Bronchial epithelial cell (primary cell): ENCODE measurements around the gene C3orf20. TPM values are rescaled to one million over a fixed set of nuclear protein-coding genes. Genes with fewer than 3 reads are reported as not detected.

ENCODE experiments used
- DNase-seq: peaks from one replicate; pipeline ENCODE4 v3.0.0-alpha.2; 2010; ENCODE audit warnings: low read depth
- FAIRE-seq: peaks from 2 replicates; lab custom pipeline; 2011; peaks lifted over from hg19 to GRCh38; lab: Jason Lieb, UNC
- H3K27me3 ChIP-seq: 2 replicates; pipeline ENCODE4 v1.5.1; 2011; ENCODE audit warnings: low read length; ENCODE audit not compliant: control insufficient read depth, insufficient read depth
- H3K36me3 ChIP-seq: 2 replicates; pipeline ENCODE4 v1.5.1; 2011; ENCODE audit warnings: low read length; ENCODE audit not compliant: control insufficient read depth, insufficient read depth
- H3K4me3 ChIP-seq: 2 replicates; pipeline ENCODE4 v1.5.1; 2011; ENCODE audit warnings: mild to moderate bottlenecking, low read depth, low read length, control low read depth
- total RNA-seq: library from RNA; depleted of rRNA; stranded (reverse); fragments of >200 nt; gene quantifications from 2 replicates; pipeline ENCODE4 v1.2.1, GENCODE V29; 2014
- TF ChIP-seq, protein P1 (sequence below): IDR thresholded peaks from 2 replicates; pipeline ENCODE4 v1.5.1; 2011; ENCODE audit warnings: mild to moderate bottlenecking, moderate library complexity, low read length, control low read depth, inconsistent platforms; ENCODE audit not compliant: insufficient read depth, severe bottlenecking

The C3orf20 gene
- total RNA-seq, 1 donor from 2014 or later, result under 0.01 TPM

DNA sequence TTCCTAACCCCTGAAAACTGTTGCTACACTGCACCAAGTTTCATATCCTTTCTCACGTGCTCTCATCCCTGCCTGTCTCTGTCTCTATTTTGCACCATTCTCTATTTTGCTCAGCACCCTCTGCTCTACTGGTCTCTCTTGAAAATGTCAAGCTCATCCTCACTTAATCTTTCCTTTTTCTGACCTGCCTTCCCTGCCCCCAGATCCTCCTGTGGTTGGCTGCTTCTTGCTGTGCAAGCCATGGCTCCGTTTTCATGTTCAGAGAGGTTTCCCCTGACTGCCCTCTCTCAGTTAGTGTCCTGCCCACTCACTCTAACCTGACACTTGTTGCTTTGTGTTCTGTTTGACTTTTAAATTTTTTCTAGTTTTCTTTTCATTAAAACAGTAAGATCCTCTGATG lies 17.4 kb upstream of the C3orf20 start:
- TF ChIP-seq, protein P1, sequence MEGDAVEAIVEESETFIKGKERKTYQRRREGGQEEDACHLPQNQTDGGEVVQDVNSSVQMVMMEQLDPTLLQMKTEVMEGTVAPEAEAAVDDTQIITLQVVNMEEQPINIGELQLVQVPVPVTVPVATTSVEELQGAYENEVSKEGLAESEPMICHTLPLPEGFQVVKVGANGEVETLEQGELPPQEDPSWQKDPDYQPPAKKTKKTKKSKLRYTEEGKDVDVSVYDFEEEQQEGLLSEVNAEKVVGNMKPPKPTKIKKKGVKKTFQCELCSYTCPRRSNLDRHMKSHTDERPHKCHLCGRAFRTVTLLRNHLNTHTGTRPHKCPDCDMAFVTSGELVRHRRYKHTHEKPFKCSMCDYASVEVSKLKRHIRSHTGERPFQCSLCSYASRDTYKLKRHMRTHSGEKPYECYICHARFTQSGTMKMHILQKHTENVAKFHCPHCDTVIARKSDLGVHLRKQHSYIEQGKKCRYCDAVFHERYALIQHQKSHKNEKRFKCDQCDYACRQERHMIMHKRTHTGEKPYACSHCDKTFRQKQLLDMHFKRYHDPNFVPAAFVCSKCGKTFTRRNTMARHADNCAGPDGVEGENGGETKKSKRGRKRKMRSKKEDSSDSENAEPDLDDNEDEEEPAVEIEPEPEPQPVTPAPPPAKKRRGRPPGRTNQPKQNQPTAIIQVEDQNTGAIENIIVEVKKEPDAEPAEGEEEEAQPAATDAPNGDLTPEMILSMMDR, result no peak
- Histone ChIP-seq H3K36me3 (peaks cover 30% of the 10 kb centered on the region), H3K27me3 (no peaks in the 10 kb centered on the region), H3K4me3 (no peak overlapping the region)
- no peak for FAIRE-seq
- DNase-seq, result no peak

DNA sequence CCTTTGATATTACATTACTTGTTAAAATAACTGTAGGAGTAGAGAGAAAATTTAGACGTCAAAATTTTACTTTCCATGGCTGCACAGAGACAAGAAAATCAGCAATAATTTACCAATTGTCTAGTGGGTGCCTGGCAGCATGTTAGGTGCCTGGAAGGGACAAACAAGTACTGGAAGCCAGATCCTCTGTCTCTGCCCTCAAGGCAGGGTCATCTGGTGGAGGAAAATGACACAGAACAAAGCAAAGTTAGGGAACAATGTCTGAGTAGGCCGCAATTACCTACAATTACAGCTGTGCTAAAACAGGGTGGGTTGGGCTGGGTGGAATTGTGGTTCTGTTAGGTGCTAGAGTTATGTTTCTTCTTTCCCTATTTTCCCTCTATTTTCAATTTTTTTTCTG lies 16.0 kb upstream of the C3orf20 start:
- Histone ChIP-seq H3K27me3 (no peaks in the 10 kb centered on the region), H3K36me3 (peaks cover 33% of the 10 kb centered on the region), H3K4me3 (no peak overlapping the region)
- FAIRE-seq, result no peak
- no peak for DNase-seq
- TF ChIP-seq, protein P1, result no peak

DNA sequence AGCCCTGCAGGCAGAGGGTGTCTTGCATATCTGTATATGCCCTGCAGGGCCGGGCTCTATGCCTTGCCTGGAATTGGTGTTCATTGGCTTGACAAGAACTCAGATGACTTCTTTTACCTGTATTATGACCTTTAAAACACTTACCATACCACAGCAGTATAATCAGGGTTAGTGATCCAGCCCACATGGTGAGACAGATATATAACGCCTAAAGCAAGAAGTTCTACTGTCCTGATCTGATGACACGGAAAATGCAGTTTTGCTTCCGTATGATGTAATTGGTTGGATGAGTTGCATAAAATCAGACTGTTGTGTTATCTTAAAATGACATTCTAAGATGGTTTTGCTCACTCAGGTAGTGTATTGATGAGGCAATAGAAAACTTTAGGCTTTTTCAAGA lies 14.0 kb upstream of the C3orf20 start:
- H3K36me3 ChIP-seq, result peaks cover 39% of the 10 kb centered on the region
- H3K27me3 ChIP-seq, result no peaks in the 10 kb centered on the region
- FAIRE-seq, result peak; percentile 66

DNA sequence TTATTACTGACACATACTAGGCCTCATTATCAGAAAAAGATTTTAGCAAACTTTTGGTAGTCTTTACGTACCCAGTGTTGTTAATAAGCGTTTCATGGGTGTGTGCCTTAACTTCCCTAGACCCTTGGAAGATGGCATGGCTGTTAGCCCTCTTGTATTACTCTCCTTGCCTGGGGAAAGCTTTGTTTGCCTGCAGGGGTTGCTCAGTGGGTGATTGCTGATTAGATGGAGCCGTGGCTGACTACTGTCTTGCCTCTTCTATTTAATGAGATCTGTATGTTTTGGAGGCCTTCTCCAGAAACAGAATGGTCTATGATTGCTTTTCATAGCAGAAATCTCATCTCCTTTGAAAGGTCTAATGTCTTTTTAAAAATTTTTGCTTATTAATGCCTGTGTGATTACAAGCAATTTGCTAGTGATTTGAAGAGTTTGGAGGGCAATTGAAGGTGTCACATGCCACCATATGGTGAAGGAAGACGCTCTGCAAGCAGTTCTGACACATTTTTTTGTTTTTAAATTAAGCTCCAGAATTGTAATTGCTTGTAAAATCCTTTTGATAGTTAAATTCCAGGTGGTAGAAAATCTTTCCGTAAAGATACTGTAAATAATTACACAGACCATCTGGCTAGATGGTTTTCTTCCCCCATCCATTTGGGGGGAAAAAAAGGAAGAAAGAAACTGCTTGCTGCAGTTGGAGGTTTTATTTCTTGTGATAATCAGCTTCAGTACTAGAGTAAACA lies 11.4 kb upstream of the C3orf20 start:
- no peak for FAIRE-seq
- Histone ChIP-seq H3K36me3 (peaks cover 34% of the 10 kb centered on the region), H3K27me3 (no peaks in the 10 kb centered on the region), H3K4me3 (no peak overlapping the region)
- no peak for DNase-seq
- TF ChIP-seq, protein P1, result no peak

More for the DNA sequence above, 14.0 kb upstream of the C3orf20 start:
- DNase-seq, result no peak
- TF ChIP-seq, protein P1, result no peak
- H3K4me3 ChIP-seq, result no peak overlapping the region

DNA sequence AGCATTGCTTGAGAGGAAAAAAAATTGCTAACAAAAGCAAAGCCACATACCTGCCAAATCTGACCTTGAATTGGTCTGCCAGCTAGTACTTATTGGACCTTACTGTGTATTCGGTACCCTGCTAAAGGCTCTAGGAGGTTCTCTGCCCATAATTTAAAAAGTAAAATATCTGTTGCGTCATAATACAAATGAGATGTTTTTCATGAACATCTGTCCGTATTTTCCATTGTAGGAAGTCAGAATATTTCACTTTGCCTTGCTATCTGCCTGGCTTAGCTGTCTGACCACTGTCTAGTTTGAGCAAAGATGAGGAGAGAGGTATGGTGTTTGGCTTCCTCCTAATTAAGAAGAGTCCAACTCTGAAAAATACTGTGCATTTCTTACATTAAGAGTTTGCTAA lies 10.8 kb upstream of the C3orf20 start:
- FAIRE-seq, result no peak
- H3K36me3 ChIP-seq, result peaks cover 36% of the 10 kb centered on the region
- TF ChIP-seq, protein P1, result no peak
- no peak overlapping the region for H3K4me3 ChIP-seq
- no peaks in the 10 kb centered on the region for H3K27me3 ChIP-seq
- no peak for DNase-seq

DNA sequence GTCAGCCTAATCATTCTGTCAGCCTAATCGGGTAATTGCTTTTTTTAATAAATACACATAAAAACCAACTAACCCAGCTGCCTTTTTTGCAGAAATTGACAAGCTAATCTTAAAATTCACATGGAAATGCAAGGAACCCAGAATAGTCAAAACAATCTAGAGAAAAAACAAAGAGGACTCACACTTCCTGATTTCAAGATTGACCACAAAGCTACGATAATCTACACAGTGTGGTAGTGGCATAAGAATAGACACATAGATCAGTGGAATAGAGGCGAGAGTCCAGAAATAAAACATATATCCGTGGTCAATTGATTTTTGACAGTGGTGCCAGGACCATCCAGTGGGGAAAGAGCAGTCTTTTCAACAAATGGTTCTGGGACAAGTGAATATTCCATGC lies 2.4 kb upstream of the C3orf20 start:
- FAIRE-seq (no peak), DNase-seq (no peak)
- H3K4me3 ChIP-seq, result no peak overlapping the region
- TF ChIP-seq, protein P1, result no peak
- H3K36me3 ChIP-seq, result peaks cover 20% of the 10 kb centered on the region
- H3K27me3 ChIP-seq, result no peaks in the 10 kb centered on the region
